Ascending aorta (tissue), 2 donors: ENCODE results near the gene ARHGAP31. TPM values are rescaled to one million over a fixed set of nuclear protein-coding genes. Genes with fewer than 3 reads are reported as not detected.

Experiments used
- DNase-seq, 2 donors: peaks; one replicate each; pipeline ENCODE4 v3.0.0-alpha.2; 2019; ENCODE audit warnings: low spot score in 2 of 2
- H3K27ac ChIP-seq, 2 donors: fragments of 200-600 bp; sonication (generic); one replicate each; pipeline ENCODE4 v1.5.1; 2016 to 2017; ENCODE audit warnings: mild to moderate bottlenecking in 1 of 2
- H3K27me3 ChIP-seq: fragments of 200-600 bp; sonication (generic); one replicate; pipeline ENCODE4 v1.5.1; 2017
- H3K36me3 ChIP-seq, 2 donors: fragments of 200-600 bp; sonication (generic); one replicate each; pipeline ENCODE4 v1.5.1; 2016
- H3K4me1 ChIP-seq, 2 donors: fragments of 200-600 bp; sonication (generic); one replicate each; pipeline ENCODE4 v1.5.1; 2016 to 2017; ENCODE audit warnings: mild to moderate bottlenecking in 1 of 2
- H3K4me3 ChIP-seq, 2 donors: fragments of 200-600 bp; sonication (generic); one replicate each; pipeline ENCODE4 v1.5.1; 2016 to 2017; ENCODE audit warnings: mild to moderate bottlenecking in 1 of 2
- H3K9me3 ChIP-seq, 2 donors: fragments of 200-600 bp; sonication (generic); one replicate each; pipeline ENCODE4 v1.5.1; 2016
- CTCF ChIP-seq, 3 experiments: fragments of 200-600 bp in 2 of 3; fragments of 450-650 bp in 1 of 3; sonication (generic) in 2 of 3; IDR thresholded peaks; one replicate each; pipeline ENCODE4 v1.5.1; 2016 to 2019; ENCODE audit warnings: antibody characterized with exemption in 3 of 3, mild to moderate bottlenecking in 1 of 3, moderate library complexity in 1 of 3
- intact Hi-C: fragments of 100-400 bp; cut with DNase I; formaldehyde crosslinking; loops from one replicate; pipeline ENCODE4 v1.15.1; 2023
- total RNA-seq: library from RNA; depleted of rRNA; stranded (reverse); fragments of >200 nt; gene quantifications from one replicate; pipeline ENCODE4 v1.1.0, GENCODE V29; 2016

ARHGAP31 gene
- total RNA-seq, 1 donor from 2014 or later, result 31.4 TPM

GRCh38 chr3:119309591-119309990, 15.4 kb downstream of the ARHGAP31 start:
- Histone ChIP-seq H3K27ac (no peak overlapping the region), H3K27me3 (no peaks in the 10 kb centered on the region), H3K4me1 (no peaks in the 10 kb centered on the region), H3K9me3 (no peaks in the 10 kb centered on the region), H3K4me3 (no peak overlapping the region), H3K36me3 (peaks cover 0 to 8% of the 10 kb centered on the region in 2 donors)
- TF ChIP-seq CTCF (IDR thresholded peaks at IDR 0.05), result no peak
- DNase-seq, result no peak
- intact Hi-C loops, result no loop called here

DNA sequence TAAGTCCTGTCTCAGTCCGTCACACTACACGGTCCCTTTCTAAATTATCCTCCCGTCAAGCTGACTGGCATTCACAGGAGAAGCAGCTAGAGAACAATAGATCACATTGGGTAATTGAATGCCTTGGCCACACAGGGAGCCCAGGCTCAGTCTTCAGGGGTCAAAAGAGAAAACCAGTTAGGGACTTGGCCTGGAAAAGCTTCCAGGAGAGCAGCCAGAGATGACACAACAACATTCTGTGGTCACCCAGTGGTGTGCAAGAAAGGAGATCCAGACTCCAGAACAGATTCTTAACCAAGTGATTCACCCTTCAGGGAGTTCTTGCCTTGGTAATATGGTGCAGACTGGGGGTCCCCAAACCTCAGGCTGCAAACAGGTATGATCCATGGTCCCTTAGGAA, 15.9 kb downstream of the ARHGAP31 start:
- no peak for DNase-seq
- H3K27ac ChIP-seq, result no peak overlapping the region
- H3K36me3 ChIP-seq, result peaks cover 0 to 8% of the 10 kb centered on the region in 2 donors
- H3K27me3 ChIP-seq, result no peaks in the 10 kb centered on the region
- no peaks in the 10 kb centered on the region for H3K4me1 ChIP-seq
- TF ChIP-seq CTCF (IDR thresholded peaks at IDR 0.05), result no peak
- no peak overlapping the region for H3K4me3 ChIP-seq
- H3K9me3 ChIP-seq, result no peaks in the 10 kb centered on the region
- intact Hi-C loops, result no loop called here

DNA sequence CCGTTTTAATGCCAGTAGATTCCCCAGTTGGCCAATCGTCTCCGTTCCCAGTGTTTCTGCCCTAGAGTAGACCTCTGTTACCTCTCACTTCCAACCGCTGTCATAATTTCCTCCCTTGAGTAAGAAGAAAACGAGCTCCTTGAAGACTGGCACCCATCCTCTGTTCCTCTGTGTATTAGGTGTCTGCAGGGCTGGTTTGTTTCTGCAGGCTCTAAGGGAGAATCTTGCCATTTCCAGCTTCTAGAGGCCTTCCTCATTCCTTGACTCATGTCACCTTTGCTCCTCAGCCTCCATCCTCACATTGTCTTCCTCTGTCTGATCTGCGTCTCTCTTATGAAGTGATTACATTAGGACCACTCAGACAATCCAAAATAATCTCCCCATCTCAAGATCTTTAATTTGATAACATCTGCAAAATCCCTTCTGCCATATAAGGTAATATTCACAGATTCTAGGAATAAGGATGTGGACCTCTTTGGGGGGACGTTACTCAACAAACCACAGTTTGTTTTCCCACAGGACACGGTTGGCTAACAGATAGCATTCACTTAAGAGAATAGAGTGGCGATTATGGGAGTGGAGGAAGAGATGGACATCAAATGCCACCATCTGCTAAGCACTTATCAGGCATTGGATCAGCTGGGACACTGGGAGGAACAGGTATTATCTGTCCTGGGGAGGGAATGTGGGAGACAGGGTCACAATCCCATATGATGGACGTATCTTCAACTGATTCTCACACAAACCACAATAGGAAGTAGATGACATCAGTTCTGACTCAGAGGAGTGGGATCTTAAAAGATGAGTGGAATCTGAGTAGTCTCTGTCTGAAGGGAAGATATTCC, 17.1 kb downstream of the ARHGAP31 start:
- Histone ChIP-seq H3K27me3 (no peaks in the 10 kb centered on the region), H3K27ac (no peak overlapping the region), H3K9me3 (no peaks in the 10 kb centered on the region), H3K4me3 (no peak overlapping the region), H3K36me3 (peaks cover 0 to 8% of the 10 kb centered on the region in 2 donors), H3K4me1 (no peaks in the 10 kb centered on the region)
- intact Hi-C loops, result no loop called here
- no peak for TF ChIP-seq CTCF (IDR thresholded peaks at IDR 0.05)
- no peak for DNase-seq

DNA sequence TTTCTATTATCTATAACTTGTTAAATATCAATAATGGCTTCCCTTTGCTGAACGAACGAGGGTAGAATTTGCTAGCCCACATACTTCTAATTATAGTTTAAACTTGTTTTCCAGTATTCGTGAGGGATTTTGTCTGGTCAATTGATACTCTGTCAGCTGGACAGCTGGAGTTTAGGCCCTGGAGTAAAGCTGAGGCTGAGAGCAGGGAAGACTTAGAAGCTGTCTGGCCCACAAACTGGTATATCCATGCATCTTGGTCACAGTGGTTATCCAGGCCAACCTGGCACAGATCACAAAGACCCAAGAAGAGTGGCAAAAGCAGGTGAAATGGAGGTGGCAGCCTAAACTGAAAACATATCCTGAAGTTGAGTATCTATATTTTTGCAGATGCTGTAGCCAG, 19.3 kb downstream of the ARHGAP31 start:
- no peak for DNase-seq
- intact Hi-C loops, result no loop called here
- TF ChIP-seq CTCF (IDR thresholded peaks at IDR 0.05), result no peak
- Histone ChIP-seq H3K36me3 (peaks cover 0 to 3% of the 10 kb centered on the region in 2 donors), H3K27me3 (no peaks in the 10 kb centered on the region), H3K4me1 (no peaks in the 10 kb centered on the region), H3K4me3 (no peak overlapping the region), H3K9me3 (no peaks in the 10 kb centered on the region), H3K27ac (no peak overlapping the region)

DNA sequence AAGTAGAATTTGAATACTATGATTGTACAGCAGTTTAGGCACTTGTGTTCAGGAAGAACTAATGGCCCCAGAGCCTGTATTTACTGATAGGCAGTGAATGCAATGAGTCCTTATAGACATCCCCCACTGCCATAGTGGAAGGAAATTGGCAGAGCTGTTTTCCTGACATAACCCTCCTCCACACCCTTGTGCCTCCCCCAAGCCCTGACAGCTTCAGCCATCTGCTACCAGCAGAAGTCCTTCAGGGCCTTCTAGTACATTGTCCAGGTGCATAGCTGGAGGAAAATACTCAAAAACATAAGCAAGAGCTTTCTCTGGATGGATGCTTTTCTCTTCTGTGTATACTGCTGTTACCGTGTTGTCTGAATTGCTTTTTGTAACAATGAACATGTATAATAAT, 20.6 kb downstream of the ARHGAP31 start:
- no peaks in the 10 kb centered on the region for H3K9me3 ChIP-seq
- intact Hi-C loops, result no loop called here
- no peaks in the 10 kb centered on the region for H3K4me1 ChIP-seq
- H3K36me3 ChIP-seq, result peaks cover 0 to 3% of the 10 kb centered on the region in 2 donors
- no peak for DNase-seq
- no peak overlapping the region for H3K27ac ChIP-seq
- no peak overlapping the region for H3K4me3 ChIP-seq
- no peaks in the 10 kb centered on the region for H3K27me3 ChIP-seq
- no peak for TF ChIP-seq CTCF (IDR thresholded peaks at IDR 0.05)
